IMR-90 (cell line): ENCODE data around the gene GRHL3. TPM values are rescaled to one million over a fixed set of nuclear protein-coding genes. Genes with fewer than 3 reads are reported as not detected.

ENCODE experiments used
- ATAC-seq: fragments of 200-7000 bp; cut with Tn5 transposase; 2 replicates; pipeline ENCODE4 v1.9.1; 2020; ENCODE audit warnings: low read depth, mild to moderate bottlenecking, moderate library complexity
- BruUV-seq: library from RNA; stranded (reverse); fragments of 400-500 nt; replicated peaks from 2 replicates; lab custom pipeline; 2021; lab: Mats Ljungman, UMichigan
- CTCF ChIA-PET: fragments of 300-600 bp; formaldehyde crosslinking; extraction: SDS; loops from one replicate; lab custom pipeline; 2021; ENCODE audit warnings: antibody characterized with exemption; lab: Yijun Ruan, JAX
- POLR2A ChIA-PET: fragments of 300-600 bp; sonication (Branson Sonifier 250); formaldehyde crosslinking; loops from one replicate; lab custom pipeline; 2022; ENCODE audit warnings: antibody characterized with exemption; ENCODE audit not compliant: unreplicated experiment; lab: Charles Lee
- DNase-seq: peaks from one replicate; pipeline ENCODE4 v3.0.0; 2013
- H2AFZ ChIP-seq: replicated peaks from 2 replicates; pipeline ENCODE3; 2013; ENCODE audit warnings: low read length, mild to moderate bottlenecking; ENCODE audit not compliant: poor library complexity
- H2AK5ac ChIP-seq: 2 replicates; pipeline ENCODE4 v1.6.1; 2013; ENCODE audit warnings: low read depth, low read length, inconsistent platforms
- H2AK9ac ChIP-seq: replicated peaks from 2 replicates; pipeline ENCODE3; 2013; ENCODE audit warnings: mild to moderate bottlenecking, low read depth, low read length, moderate library complexity; ENCODE audit not compliant: poor library complexity
- H2BK120ac ChIP-seq: 2 replicates; pipeline ENCODE4 v1.6.1; 2013; ENCODE audit warnings: low read depth, low read length, inconsistent platforms
- H2BK15ac ChIP-seq: 3 replicates; pipeline ENCODE4 v1.6.1; 2013; ENCODE audit warnings: low read depth, low read length, inconsistent platforms
- H2BK20ac ChIP-seq: 2 replicates; pipeline ENCODE4 v1.6.1; 2013; ENCODE audit warnings: low read depth, mild to moderate bottlenecking, inconsistent platforms, low read length, moderate library complexity
- H2BK5ac ChIP-seq: 2 replicates; pipeline ENCODE4 v1.6.1; 2013; ENCODE audit warnings: mild to moderate bottlenecking, low read depth, low read length, inconsistent platforms; ENCODE audit not compliant: poor library complexity, severe bottlenecking
- H3K14ac ChIP-seq: replicated peaks from 2 replicates; pipeline ENCODE4 v1.6.1; 2013; ENCODE audit warnings: low read depth, low read length, inconsistent platforms
- H3K18ac ChIP-seq: 2 replicates; pipeline ENCODE4 v1.6.1; 2013; ENCODE audit warnings: low read depth, low read length, control low read depth
- H3K23ac ChIP-seq: 2 replicates; pipeline ENCODE4 v1.6.1; 2013; ENCODE audit warnings: low read depth, low read length, inconsistent platforms
- H3K27ac ChIP-seq: 2 replicates; pipeline ENCODE4 v1.5.1; 2013; ENCODE audit warnings: mild to moderate bottlenecking, control low read depth, low read length; ENCODE audit not compliant: insufficient read depth
- H3K27me3 ChIP-seq: 2 replicates; pipeline ENCODE4 v1.6.1; 2013; ENCODE audit warnings: low read length; ENCODE audit not compliant: control insufficient read depth, insufficient read depth
- H3K36me3 ChIP-seq: 2 replicates; pipeline ENCODE4 v1.6.1; 2013; ENCODE audit warnings: low read length, mixed read lengths; ENCODE audit not compliant: control insufficient read depth, insufficient read depth
- H3K4ac ChIP-seq: 2 replicates; pipeline ENCODE4 v1.6.1; 2013; ENCODE audit warnings: low read depth, low read length, inconsistent platforms
- H3K4me1 ChIP-seq: 2 replicates; pipeline ENCODE4 v1.6.1; 2013; ENCODE audit warnings: low read length, mixed read lengths; ENCODE audit not compliant: control insufficient read depth, insufficient read depth
- H3K4me2 ChIP-seq: 2 replicates; pipeline ENCODE4 v1.6.1; 2013; ENCODE audit warnings: low read depth, mild to moderate bottlenecking, control low read depth, low read length, moderate library complexity
- H3K4me3 ChIP-seq: 2 replicates; pipeline ENCODE4 v1.5.1; 2013; ENCODE audit warnings: low read depth, mild to moderate bottlenecking, control low read depth, low read length, moderate library complexity; ENCODE audit not compliant: insufficient read depth
- H3K56ac ChIP-seq: 2 replicates; pipeline ENCODE4 v1.6.1; 2013; ENCODE audit warnings: low read length, inconsistent platforms; ENCODE audit not compliant: insufficient read depth; ENCODE audit errors: extremely low read depth
- H3K79me1 ChIP-seq, 2 experiments: 2 replicates each; pipeline ENCODE4 v1.6.1; 2013; ENCODE audit warnings: low read length in 2 of 2, inconsistent platforms in 1 of 2, low read depth in 1 of 2
- H3K9ac ChIP-seq: 2 replicates; pipeline ENCODE4 v1.6.1; 2013; ENCODE audit warnings: low read depth, low read length, control low read depth
- H3K9me1 ChIP-seq: 2 replicates; pipeline ENCODE4 v1.6.1; 2013; ENCODE audit warnings: low read length, inconsistent platforms; ENCODE audit not compliant: insufficient read depth
- H3K9me3 ChIP-seq: 2 replicates; pipeline ENCODE4 v1.6.1; 2013; ENCODE audit warnings: low read length; ENCODE audit not compliant: control insufficient read depth, insufficient read depth
- H4K20me1 ChIP-seq: 2 replicates; pipeline ENCODE4 v1.6.1; 2013; ENCODE audit warnings: low read length, inconsistent platforms; ENCODE audit not compliant: insufficient read depth
- H4K5ac ChIP-seq: 2 replicates; pipeline ENCODE4 v1.6.1; 2013; ENCODE audit warnings: mild to moderate bottlenecking, low read depth, low read length, control low read depth
- H4K8ac ChIP-seq, 2 experiments: 2 replicates each; pipeline ENCODE4 v1.6.1; 2013; ENCODE audit warnings: low read depth in 2 of 2, low read length in 2 of 2, control low read depth in 1 of 2, inconsistent platforms in 1 of 2
- H4K91ac ChIP-seq: 2 replicates; pipeline ENCODE4 v1.6.1; 2013; ENCODE audit warnings: low read depth, low read length, inconsistent platforms; ENCODE audit not compliant: insufficient read depth
- CEBPB ChIP-seq: IDR thresholded peaks from 2 replicates; pipeline ENCODE4 v1.6.1; 2012; ENCODE audit warnings: low read depth, low read length, improper control_type of control experiment
- MAFK ChIP-seq: IDR thresholded peaks from 2 replicates; pipeline ENCODE4 v1.6.1; 2012; ENCODE audit warnings: low read depth, low read length, improper control_type of control experiment
- POLR2A ChIP-seq: IDR thresholded peaks from 2 replicates; pipeline ENCODE4 v1.6.1; 2012; ENCODE audit warnings: mild to moderate bottlenecking, low read depth, low read length
- RFX5 ChIP-seq: IDR thresholded peaks from 2 replicates; pipeline ENCODE4 v1.8.0; 2012; ENCODE audit warnings: low read depth, mild to moderate bottlenecking, low read length, moderate library complexity
- WGBS, 2 experiments: methylation state at CpG; one replicate each; pipeline versions ENCODE4 v1.1.5 to v1.1.7; 2013; ENCODE audit warnings: missing lambda C conversion rate in 2 of 2; ENCODE audit not compliant: insufficient read length in 1 of 2; ENCODE audit errors: extremely low coverage in 2 of 2; 5-methylcytosine and 5-hydroxymethylcytosine counted together
- dilution Hi-C: fragments of 300-500 bp; cut with HindIII; formaldehyde crosslinking; loops from one replicate; pipeline ENCODE4 v1.14.3; 2018; ENCODE audit warnings: low sequenced_read_pairs; ENCODE audit not compliant: unreplicated experiment
- in situ Hi-C: fragments of 300-500 bp; cut with MboI; formaldehyde crosslinking; loops from 3 replicates; pipeline ENCODE4 v1.14.3; 2019; ENCODE audit warnings: low sequenced_read_pairs, inconsistent platforms, mixed read lengths
- intact Hi-C: fragments of 100-400 bp; cut with micrococcal nuclease; formaldehyde crosslinking; loops from 2 replicates; pipeline ENCODE4 v1.10.0; 2022
- polyA plus RNA-seq, 3 experiments: library from polyadenylated mRNA; depleted of rRNA; stranded (reverse); fragments of >200 nt; gene quantifications; 2 replicates each; pipeline ENCODE4 v1.2.3, GENCODE V29; 2012; ENCODE audit warnings: low replicate concordance in 1 of 3
- total RNA-seq: library from RNA; depleted of rRNA; stranded (reverse); fragments of >200 nt; gene quantifications from 2 replicates; pipeline ENCODE4 v1.2.3, GENCODE V29; 2012

Gene GRHL3
- total and polyA plus RNA-seq, 2 of the 4 experiments (the other 2 are of a cell fraction), result not detected

GRCh38 chr1:24325587-24326449 lies 6.7 kb downstream of the GRHL3 start:
- no peak overlapping the region for H3K27ac ChIP-seq
- no peak overlapping the region for H3K23ac ChIP-seq
- H2BK20ac ChIP-seq, result no peak overlapping the region
- no peak overlapping the region for H3K9ac ChIP-seq
- in situ Hi-C loops (no loop called here), dilution Hi-C loops (no loop called here), intact Hi-C loops (no loop called here)
- no peak overlapping the region for H3K14ac ChIP-seq
- H3K79me1 ChIP-seq, result no peaks in the 10 kb centered on the region
- H3K56ac ChIP-seq, result no peak overlapping the region
- H3K18ac ChIP-seq, result no peak overlapping the region
- H4K20me1 ChIP-seq, result no peaks in the 10 kb centered on the region
- no peak overlapping the region for H4K8ac ChIP-seq
- H3K9me1 ChIP-seq, result peaks cover 11% of the 10 kb centered on the region
- no peak overlapping the region for H2AK9ac ChIP-seq
- WGBS, 2 experiments, result 88% methylated on average over 2 of the region's 7 CpGs; no CpG with 5 or more reads in 1 of the 2 experiments
- no peaks in the 10 kb centered on the region for H3K36me3 ChIP-seq
- peaks cover 46% of the 10 kb centered on the region for H3K27me3 ChIP-seq
- no peak overlapping the region; the same call in 1 of the 2 replicates for H4K91ac ChIP-seq
- no peaks in the 10 kb centered on the region for H3K9me3 ChIP-seq
- H3K4ac ChIP-seq, result no peak overlapping the region
- ATAC-seq (no peak), DNase-seq (no peak)
- no TSS peak for BruUV-seq
- H2BK120ac ChIP-seq, result no peak overlapping the region
- H4K5ac ChIP-seq, result no peak overlapping the region
- no peak overlapping the region for H2BK15ac ChIP-seq
- POLR2A ChIA-PET, result no interaction called here
- H2AFZ ChIP-seq, result no peak overlapping the region
- H3K4me1 ChIP-seq, result peaks cover 18% of the 10 kb centered on the region
- H2BK5ac ChIP-seq, result no peak overlapping the region
- TF ChIP-seq POLR2A, result no peak
- no peak for TF ChIP-seq RFX5
- TF ChIP-seq CEBPB, result no peak
- no peak for TF ChIP-seq MAFK
- H3K4me2 ChIP-seq, result no peak overlapping the region
- no peak overlapping the region for H2AK5ac ChIP-seq
- CTCF ChIA-PET, result interaction anchor here (0.7 kb wide), 1 partner anchor 124 kb away, joined by 3 read pairs; no protein-coding TSS in a partner anchor
- H3K4me3 ChIP-seq, result no peak overlapping the region
